ENCODE results near the gene MLH1.

MLH1 gene

GRCh38 chr3:37015642-37016041 is 22.3 kb downstream of the MLH1 start:
- ATAC-seq (ENCODE audit: low read depth): no peak
- TF ChIP-seq, protein P1, sequence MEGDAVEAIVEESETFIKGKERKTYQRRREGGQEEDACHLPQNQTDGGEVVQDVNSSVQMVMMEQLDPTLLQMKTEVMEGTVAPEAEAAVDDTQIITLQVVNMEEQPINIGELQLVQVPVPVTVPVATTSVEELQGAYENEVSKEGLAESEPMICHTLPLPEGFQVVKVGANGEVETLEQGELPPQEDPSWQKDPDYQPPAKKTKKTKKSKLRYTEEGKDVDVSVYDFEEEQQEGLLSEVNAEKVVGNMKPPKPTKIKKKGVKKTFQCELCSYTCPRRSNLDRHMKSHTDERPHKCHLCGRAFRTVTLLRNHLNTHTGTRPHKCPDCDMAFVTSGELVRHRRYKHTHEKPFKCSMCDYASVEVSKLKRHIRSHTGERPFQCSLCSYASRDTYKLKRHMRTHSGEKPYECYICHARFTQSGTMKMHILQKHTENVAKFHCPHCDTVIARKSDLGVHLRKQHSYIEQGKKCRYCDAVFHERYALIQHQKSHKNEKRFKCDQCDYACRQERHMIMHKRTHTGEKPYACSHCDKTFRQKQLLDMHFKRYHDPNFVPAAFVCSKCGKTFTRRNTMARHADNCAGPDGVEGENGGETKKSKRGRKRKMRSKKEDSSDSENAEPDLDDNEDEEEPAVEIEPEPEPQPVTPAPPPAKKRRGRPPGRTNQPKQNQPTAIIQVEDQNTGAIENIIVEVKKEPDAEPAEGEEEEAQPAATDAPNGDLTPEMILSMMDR (IDR thresholded peaks at IDR 0.05; ENCODE audit: poor library complexity, severe bottlenecking): no peak
- Histone ChIP-seq H3K27me3 (ENCODE audit: insufficient read depth, poor library complexity, severe bottlenecking) (no peaks in the 10 kb centered on the region), H3K36me3 (ENCODE audit: low read depth) (peaks cover 94% of the 10 kb centered on the region), H3K4me3 (ENCODE audit: severe bottlenecking) (no peak overlapping the region), H3K27ac (ENCODE audit: poor library complexity, severe bottlenecking) (no peak overlapping the region), H3K9me3 (ENCODE audit: severe bottlenecking) (no peaks in the 10 kb centered on the region), H3K4me1 (ENCODE audit: insufficient read depth, poor library complexity, severe bottlenecking) (no peaks in the 10 kb centered on the region)
- no peak for DNase-seq (ENCODE audit: low spot score)

GRCh38 chr3:37016903-37017302 is 23.6 kb downstream of the MLH1 start:
- H3K36me3 ChIP-seq (ENCODE audit: low read depth): peaks cover 94% of the 10 kb centered on the region
- no peaks in the 10 kb centered on the region for H3K27me3 ChIP-seq (ENCODE audit: insufficient read depth, poor library complexity, severe bottlenecking)
- TF ChIP-seq, protein P1 (IDR thresholded peaks at IDR 0.05; ENCODE audit: poor library complexity, severe bottlenecking): no peak
- DNase-seq (ENCODE audit: low spot score): no peak
- no peaks in the 10 kb centered on the region for H3K9me3 ChIP-seq (ENCODE audit: severe bottlenecking)
- no peak overlapping the region for H3K4me3 ChIP-seq (ENCODE audit: severe bottlenecking)
- no peak overlapping the region for H3K27ac ChIP-seq (ENCODE audit: poor library complexity, severe bottlenecking)
- no peak for ATAC-seq (ENCODE audit: low read depth)
- H3K4me1 ChIP-seq (ENCODE audit: insufficient read depth, poor library complexity, severe bottlenecking): no peaks in the 10 kb centered on the region

DNA sequence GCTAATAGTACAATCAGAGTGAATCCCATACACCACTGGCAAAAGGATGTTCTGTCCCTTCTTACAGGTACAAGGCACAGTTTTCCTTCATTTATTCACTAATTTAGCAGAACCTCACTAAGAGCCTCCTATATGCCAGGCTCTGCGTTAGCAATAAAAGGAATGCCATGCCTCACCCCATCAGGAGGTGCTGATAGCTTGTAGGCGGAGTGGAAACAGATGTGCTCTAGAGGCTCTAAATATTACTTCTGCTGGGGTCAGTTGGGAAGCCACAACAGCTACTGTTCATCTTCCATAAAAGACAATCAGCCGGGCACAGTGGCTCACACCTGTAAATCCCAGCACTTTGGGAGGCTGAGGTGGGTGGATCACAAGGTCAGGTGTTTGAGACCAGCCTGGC is 24.4 kb downstream of the MLH1 start:
- DNase-seq (ENCODE audit: low spot score) (no peak), ATAC-seq (ENCODE audit: low read depth) (no peak)
- Histone ChIP-seq H3K27me3 (ENCODE audit: insufficient read depth, poor library complexity, severe bottlenecking) (no peaks in the 10 kb centered on the region), H3K36me3 (ENCODE audit: low read depth) (peaks cover 94% of the 10 kb centered on the region), H3K27ac (ENCODE audit: poor library complexity, severe bottlenecking) (no peak overlapping the region), H3K4me1 (ENCODE audit: insufficient read depth, poor library complexity, severe bottlenecking) (no peaks in the 10 kb centered on the region), H3K4me3 (ENCODE audit: severe bottlenecking) (no peak overlapping the region), H3K9me3 (ENCODE audit: severe bottlenecking) (no peaks in the 10 kb centered on the region)
- TF ChIP-seq, protein P1 (IDR thresholded peaks at IDR 0.05; ENCODE audit: poor library complexity, severe bottlenecking): no peak

DNA sequence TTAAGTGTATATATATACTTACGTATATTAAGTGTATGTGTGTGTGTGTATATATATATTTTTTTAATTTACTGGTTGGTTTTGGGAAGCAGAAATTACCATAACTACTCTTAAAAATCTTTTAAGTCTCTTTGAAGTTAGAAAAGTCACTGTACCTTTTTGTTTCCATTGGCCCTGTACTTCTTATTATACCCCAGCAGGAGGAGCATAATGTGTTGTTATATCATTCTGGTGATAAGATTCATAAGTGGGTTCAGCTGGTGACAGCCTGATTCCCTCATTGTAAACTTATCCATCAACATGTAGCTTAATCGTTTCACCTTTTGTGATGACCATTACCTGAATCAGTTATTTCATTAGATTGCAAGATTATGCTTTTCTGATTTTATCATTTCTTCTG is 30.8 kb downstream of the MLH1 start:
- TF ChIP-seq, protein P1 (IDR thresholded peaks at IDR 0.05; ENCODE audit: poor library complexity, severe bottlenecking): no peak
- H3K4me1 ChIP-seq (ENCODE audit: insufficient read depth, poor library complexity, severe bottlenecking): no peaks in the 10 kb centered on the region
- H3K27ac ChIP-seq (ENCODE audit: poor library complexity, severe bottlenecking): no peak overlapping the region
- no peak overlapping the region for H3K4me3 ChIP-seq (ENCODE audit: severe bottlenecking)
- DNase-seq (ENCODE audit: low spot score): no peak
- no peaks in the 10 kb centered on the region for H3K9me3 ChIP-seq (ENCODE audit: severe bottlenecking)
- no peaks in the 10 kb centered on the region for H3K27me3 ChIP-seq (ENCODE audit: insufficient read depth, poor library complexity, severe bottlenecking)
- no peak for ATAC-seq (ENCODE audit: low read depth)
- H3K36me3 ChIP-seq (ENCODE audit: low read depth): peaks cover 84% of the 10 kb centered on the region

- Histone ChIP-seq H3K4me1 (ENCODE audit: insufficient read depth, poor library complexity, severe bottlenecking) (no peaks in the 10 kb centered on the region), H3K27ac (ENCODE audit: poor library complexity, severe bottlenecking) (no peak overlapping the region), H3K4me3 (ENCODE audit: severe bottlenecking) (no peak overlapping the region), H3K27me3 (ENCODE audit: insufficient read depth, poor library complexity, severe bottlenecking) (no peaks in the 10 kb centered on the region), H3K9me3 (ENCODE audit: severe bottlenecking) (no peaks in the 10 kb centered on the region), H3K36me3 (ENCODE audit: low read depth) (peaks cover 84% of the 10 kb centered on the region)
- TF ChIP-seq, protein P1 (IDR thresholded peaks at IDR 0.05; ENCODE audit: poor library complexity, severe bottlenecking): no peak
- DNase-seq (ENCODE audit: low spot score): no peak
- no peak for ATAC-seq (ENCODE audit: low read depth)
Measured at GRCh38 chr3:37024820-37025405, 31.6 kb downstream of the MLH1 start.
